GM10266 (cell line): Measurements from ENCODE around the gene ZYX.
A peak's percentile ranks its signal among the peaks of the same experiment; 100 is the strongest.
"Not testable (repeated sequence)": the region's sequence is repeated elsewhere in the genome, so short reads cannot be mapped to it uniquely, and the experiment has no call there.

Experiments
- DNase-seq: peaks from one replicate; pipeline ENCODE4 v3.0.0; 2012; ENCODE audit errors: extremely low spot score
- CTCF ChIP-seq: IDR thresholded peaks from 2 replicates; pipeline ENCODE4 v1.5.1; 2012; ENCODE audit warnings: mild to moderate bottlenecking, low read depth; ENCODE audit not compliant: control insufficient read depth, insufficient read depth; ENCODE audit errors: missing control alignments

Gene ZYX

GRCh38 chr7:143401265-143401664 is 20.1 kb downstream of the ZYX start:
- no peak for DNase-seq
- no peak for TF ChIP-seq CTCF

GRCh38 chr7:143402233-143402632 is 21.1 kb downstream of the ZYX start:
- not testable (repeated sequence) for DNase-seq

- TF ChIP-seq CTCF: no peak
Measured at GRCh38 chr7:143405173-143406001, 24.2 kb downstream of the ZYX start.

GRCh38 chr7:143406002-143406357 is 24.8 kb downstream of the ZYX start:
- DNase-seq: no peak
- TF ChIP-seq CTCF: no peak

More at GRCh38 chr7:143405173-143406001, 24.2 kb downstream of the ZYX start:
- no peak for DNase-seq

GRCh38 chr7:143407287-143408251 is 26.4 kb downstream of the ZYX start:
- TF ChIP-seq CTCF: no peak
- DNase-seq: no peak

GRCh38 chr7:143408252-143408685 is 27.1 kb downstream of the ZYX start:
- no peak for TF ChIP-seq CTCF
- no peak for DNase-seq

GRCh38 chr7:143408686-143409561 is 27.8 kb downstream of the ZYX start, which contains the start of gene EPHA1:
TSS of gene EPHA1 (minus strand) at chr7:143408856. CDS start at chr7:143408805, 51 bp downstream.
- DNase-seq: peak; percentile 65
- TF ChIP-seq CTCF: no peak
